Vagina (tissue), 2 donors: ENCODE results near the gene ZBTB32. TPM values are rescaled to one million over a fixed set of nuclear protein-coding genes. Genes with fewer than 3 reads are reported as not detected.

ENCODE experiments used
- DNase-seq, 2 donors: peaks; one replicate each; pipeline ENCODE4 v3.0.0-alpha.2; 2017; ENCODE audit errors: extremely low spot score in 2 of 2
- H3K27ac ChIP-seq: fragments of 200-600 bp; sonication (generic); one replicate; pipeline ENCODE4 v1.5.1; 2019
- H3K27me3 ChIP-seq: fragments of 200-600 bp; sonication (generic); one replicate; pipeline ENCODE4 v1.5.1; 2019
- H3K36me3 ChIP-seq, 2 donors: fragments of 200-600 bp; sonication (generic); one replicate each; pipeline ENCODE4 v1.5.1; 2017 to 2019
- H3K4me1 ChIP-seq: fragments of 200-600 bp; sonication (generic); one replicate; pipeline ENCODE4 v1.5.1; 2019
- H3K4me3 ChIP-seq, 2 donors: fragments of 200-600 bp; sonication (generic); 1 replicate in 1 of 2; 2 replicates in 1 of 2; pipeline ENCODE4 v1.5.1; 2016 to 2019
- H3K9me3 ChIP-seq: fragments of 200-600 bp; sonication (generic); one replicate; pipeline ENCODE4 v1.5.1; 2019
- CTCF ChIP-seq, 3 experiments: fragments of 450-650 bp in 2 of 3; fragments of 200-600 bp in 1 of 3; sonication (generic) in 1 of 3; IDR thresholded peaks; one replicate each; pipeline ENCODE4 v1.5.1; 2017 to 2019; ENCODE audit warnings: antibody characterized with exemption in 3 of 3, mild to moderate bottlenecking in 2 of 3, moderate library complexity in 2 of 3
- POLR2A ChIP-seq, 2 donors: fragments of 450-650 bp; IDR thresholded peaks; one replicate each; pipeline ENCODE4 v1.6.1; 2017; ENCODE audit warnings: antibody characterized with exemption in 2 of 2, mild to moderate bottlenecking in 2 of 2, moderate library complexity in 2 of 2
- POLR2AphosphoS5 ChIP-seq, 2 donors: sonication (generic); formaldehyde crosslinking; IDR thresholded peaks; one replicate each; pipeline ENCODE4 v1.9.0; 2017; ENCODE audit warnings: antibody characterized with exemption in 2 of 2, mild to moderate bottlenecking in 2 of 2, low read depth in 1 of 2; ENCODE audit not compliant: insufficient read depth in 1 of 2
- intact Hi-C: fragments of 100-400 bp; cut with DNase I; formaldehyde crosslinking; loops from one replicate; pipeline ENCODE4 v1.15.1; 2023
- total RNA-seq: library from RNA; depleted of rRNA; stranded (reverse); fragments of >200 nt; gene quantifications from one replicate; pipeline ENCODE4 v1.2.3, GENCODE V29; 2016

ZBTB32 gene
- total RNA-seq, 1 donor from 2014 or later = not detected

DNA sequence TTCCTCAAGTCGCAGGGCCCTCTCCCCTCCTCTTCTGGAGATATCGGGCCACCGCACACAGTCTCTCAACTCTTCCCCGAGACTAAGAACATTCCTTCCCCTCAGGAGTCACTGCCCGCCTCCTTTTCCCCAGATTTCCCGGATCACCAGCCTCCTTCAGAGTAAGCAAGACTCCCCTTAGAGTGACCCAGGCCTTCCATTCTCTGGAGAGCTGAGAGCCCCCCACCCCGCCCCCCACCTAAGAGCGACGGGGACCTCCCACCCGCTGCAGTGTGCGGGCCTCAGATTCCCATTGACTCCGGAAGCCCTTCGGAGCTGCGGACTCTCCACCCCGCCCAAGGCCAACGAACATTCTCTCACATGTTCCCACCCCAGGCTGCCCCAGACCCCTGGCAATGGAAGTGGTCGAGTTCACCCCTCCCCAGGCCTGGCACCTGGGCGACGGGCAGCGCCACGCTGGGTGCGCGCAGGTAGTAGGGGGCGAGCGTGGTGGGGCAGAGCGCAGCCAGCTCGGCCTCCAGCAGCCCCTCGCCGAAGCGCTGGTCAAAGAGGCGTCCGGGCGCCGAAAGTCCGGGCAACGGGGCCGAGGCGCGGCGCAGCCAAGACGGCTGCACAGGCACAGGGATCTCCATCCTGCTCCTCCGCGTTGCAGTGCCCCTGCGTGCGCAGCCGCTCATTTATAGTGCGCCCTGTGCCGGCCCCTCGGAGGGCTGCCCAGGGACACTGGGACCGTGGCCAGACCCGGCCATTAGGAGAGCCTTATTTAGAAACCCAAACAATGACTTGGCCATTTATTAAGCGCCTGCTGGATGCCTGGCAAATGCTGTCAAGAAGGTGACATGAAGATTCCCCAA, 52.2 kb downstream of the ZBTB32 start, which contains the start of gene HSPB6:
Gene HSPB6 (minus strand): TSS at position 653 of the 854 bp plus-strand sequence. CDS start 21 bp downstream, at position 632.
- peak in 1 of 2 donors; percentile 92 for DNase-seq
- peak within 1 kb of the TSS; percentile 97 for H3K27ac ChIP-seq
- H3K9me3 ChIP-seq = no peaks in the 10 kb centered on the region
- peaks cover 0 to 29% of the 10 kb centered on the region in 2 donors for H3K36me3 ChIP-seq
- H3K27me3 ChIP-seq = no peaks in the 10 kb centered on the region
- peak within 1 kb of the TSS; percentile 61 to 88 for H3K4me3 ChIP-seq
- intact Hi-C loops = no loop called here
- TF ChIP-seq CTCF (IDR thresholded peaks at IDR 0.05) (no peak), POLR2A (IDR thresholded peaks at IDR 0.05) (peak in 1 of 2 donors; percentile 50), POLR2AphosphoS5 (IDR thresholded peaks at IDR 0.05; ENCODE audit: insufficient read depth in 1 of 2, low read depth in 1 of 2) (peak in 1 of 2 donors; percentile 92)
- H3K4me1 ChIP-seq = peaks cover 42% of the 10 kb centered on the region

- Histone ChIP-seq H3K27ac (peak overlapping the region; percentile 97), H3K27me3 (no peaks in the 10 kb centered on the region), H3K36me3 (peaks cover 0 to 25% of the 10 kb centered on the region in 2 donors), H3K4me1 (peaks cover 42% of the 10 kb centered on the region), H3K4me3 (peak overlapping the region; percentile 61 to 88), H3K9me3 (no peaks in the 10 kb centered on the region)
- peak; percentile 77 to 91 for TF ChIP-seq POLR2AphosphoS5 (IDR thresholded peaks at IDR 0.05; ENCODE audit: insufficient read depth in 1 of 2, low read depth in 1 of 2)
- TF ChIP-seq CTCF (IDR thresholded peaks at IDR 0.05) = no peak
- TF ChIP-seq POLR2A (IDR thresholded peaks at IDR 0.05) = peak in 1 of 2 donors; percentile 22
- DNase-seq = peak in 1 of 2 donors; percentile 99
- intact Hi-C loops = no loop called here
Observed at GRCh38 chr19:35757231-35757748, 52.9 kb downstream of the ZBTB32 start.

DNA sequence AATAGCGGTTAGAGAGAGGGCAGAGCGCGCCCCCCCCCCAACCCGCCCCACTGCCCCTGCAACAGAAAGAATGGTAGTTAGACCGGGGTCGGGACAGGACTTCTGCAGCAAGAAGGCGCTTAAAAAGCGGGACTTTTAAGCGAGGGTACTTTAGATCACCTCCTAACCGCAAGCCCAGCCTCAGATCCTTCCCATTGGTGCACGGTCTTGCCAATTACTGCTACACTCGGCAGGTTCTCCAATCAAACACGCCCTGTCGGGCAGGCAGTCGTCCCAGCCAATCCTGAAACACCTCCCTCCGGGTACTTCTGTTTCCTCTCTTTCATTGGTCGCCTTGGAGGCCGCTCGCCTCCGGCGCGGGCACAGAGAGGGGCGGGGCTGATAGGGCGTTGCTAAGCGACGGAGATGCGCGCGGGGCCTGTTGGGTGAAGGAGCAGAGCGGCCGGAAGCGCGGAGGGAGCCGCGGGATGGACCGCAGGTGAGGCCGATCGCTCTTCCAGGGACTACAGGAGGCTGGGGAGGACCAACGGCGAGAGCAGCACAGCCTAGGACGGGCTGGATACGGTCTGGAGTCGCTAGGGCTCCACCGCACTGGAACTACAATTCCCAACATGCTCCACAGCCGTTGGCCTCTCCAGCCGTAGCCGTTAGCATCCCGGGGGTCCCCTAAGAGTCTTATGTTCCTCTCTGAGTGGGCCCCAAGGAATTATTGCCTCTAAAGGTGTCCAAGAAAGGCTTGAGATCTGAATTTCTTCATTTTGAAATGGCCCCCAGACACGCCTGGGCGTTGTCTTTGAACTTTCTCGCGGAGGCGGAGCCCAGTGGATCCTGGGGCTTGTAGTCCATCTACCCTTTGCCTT, 53.6 kb downstream of the ZBTB32 start, which contains the start of gene PROSER3:
Gene PROSER3 (plus strand): TSS at position 428 of the 860 bp plus-strand sequence. CDS start 40 bp downstream, at position 468.
- TF ChIP-seq POLR2AphosphoS5 (IDR thresholded peaks at IDR 0.05; ENCODE audit: insufficient read depth in 1 of 2, low read depth in 1 of 2) (peak; percentile 82 to 90), POLR2A (IDR thresholded peaks at IDR 0.05) (peak in 1 of 2 donors; percentile 59), CTCF (IDR thresholded peaks at IDR 0.05) (no peak)
- Histone ChIP-seq H3K4me1 (peaks cover 42% of the 10 kb centered on the region), H3K4me3 (peak within 1 kb of the TSS; percentile 84 to 88), H3K27me3 (no peaks in the 10 kb centered on the region), H3K27ac (peak within 1 kb of the TSS; percentile 97), H3K9me3 (no peaks in the 10 kb centered on the region), H3K36me3 (peaks cover 0 to 18% of the 10 kb centered on the region in 2 donors)
- intact Hi-C loops = no loop called here
- DNase-seq = peak; percentile 99 to 100

- DNase-seq = no peak
- H3K4me3 ChIP-seq = no peak overlapping the region
- H3K4me1 ChIP-seq = peaks cover 38% of the 10 kb centered on the region
- H3K9me3 ChIP-seq = no peaks in the 10 kb centered on the region
- H3K27me3 ChIP-seq = no peaks in the 10 kb centered on the region
- intact Hi-C loops = no loop called here
- H3K36me3 ChIP-seq = peaks cover 0 to 4% of the 10 kb centered on the region in 2 donors
- no peak overlapping the region for H3K27ac ChIP-seq
- TF ChIP-seq POLR2AphosphoS5 (IDR thresholded peaks at IDR 0.05; ENCODE audit: insufficient read depth in 1 of 2, low read depth in 1 of 2) (no peak), POLR2A (IDR thresholded peaks at IDR 0.05) (no peak), CTCF (IDR thresholded peaks at IDR 0.05) (no peak)
Observed at GRCh38 chr19:35759697-35760096, 55.3 kb downstream of the ZBTB32 start.
